ENCODE measurements around the gene LBHD1. TPM values are rescaled to one million over a fixed set of nuclear protein-coding genes. Genes with fewer than 3 reads are reported as not detected.
A peak's percentile ranks its signal among the peaks of the same experiment; 100 is the strongest.

LBHD1 gene
- total and polyA plus RNA-seq, 2 of the 13 experiments (the other 11 are each of a cell fraction or from before 2014, with no cell fraction given), result 3.2 to 3.7 TPM

- TF ChIP-seq ZNF142 (CRISPR knock-in tag; IDR thresholded peaks at IDR 0.05) (no peak), HNF4G (IDR thresholded peaks at IDR 0.05; ENCODE audit: borderline replicate concordance, low read depth, low read length) (peak; percentile 13; the same call in 1 of the 2 replicates), HNF4G (CRISPR knock-in tag; IDR thresholded peaks at IDR 0.05; ENCODE audit: borderline replicate concordance, low read depth) (peak; percentile 75; the same call in 1 of the 2 replicates), ZNF782 (CRISPR knock-in tag; IDR thresholded peaks at IDR 0.05; ENCODE audit: borderline replicate concordance) (no peak), SRSF4 (IDR thresholded peaks at IDR 0.05; ENCODE audit: low read depth, low read length, poor library complexity, severe bottlenecking) (no peak), ZNF7 (CRISPR knock-in tag; IDR thresholded peaks at IDR 0.05) (no peak), JDP2 (CRISPR knock-in tag; IDR thresholded peaks at IDR 0.05; ENCODE audit: borderline replicate concordance) (no peak; the same call in 1 of the 2 replicates), ZNF687 (CRISPR knock-in tag; IDR thresholded peaks at IDR 0.05) (peak; percentile 86), IRX3 (CRISPR knock-in tag; IDR thresholded peaks at IDR 0.05; ENCODE audit: borderline replicate concordance, low read depth) (no peak), SMYD3 (CRISPR knock-in tag; IDR thresholded peaks at IDR 0.05) (no peak), AFF4 (CRISPR knock-in tag; IDR thresholded peaks at IDR 0.05) (no peak), NR1H2 (CRISPR knock-in tag; IDR thresholded peaks at IDR 0.05; ENCODE audit: borderline replicate concordance, low read depth) (no peak), PAWR (CRISPR knock-in tag; IDR thresholded peaks at IDR 0.05; ENCODE audit: borderline replicate concordance) (no peak), LCORL (IDR thresholded peaks at IDR 0.05) (no peak), LCORL (CRISPR knock-in tag; IDR thresholded peaks at IDR 0.05) (peak; percentile 45; the same call in 1 of the 2 replicates)
Observed at GRCh38 chr11:62671608-62672389, at the start of gene LBHD1, which contains the start of gene UQCC3 (continued).

Data from HepG2 (cell line).